ENCODE results near the gene HINFP.
"Not testable (repeated sequence)": the region's sequence is repeated elsewhere in the genome, so short reads cannot be mapped to it uniquely, and the experiment has no call there.

HINFP gene

DNA sequence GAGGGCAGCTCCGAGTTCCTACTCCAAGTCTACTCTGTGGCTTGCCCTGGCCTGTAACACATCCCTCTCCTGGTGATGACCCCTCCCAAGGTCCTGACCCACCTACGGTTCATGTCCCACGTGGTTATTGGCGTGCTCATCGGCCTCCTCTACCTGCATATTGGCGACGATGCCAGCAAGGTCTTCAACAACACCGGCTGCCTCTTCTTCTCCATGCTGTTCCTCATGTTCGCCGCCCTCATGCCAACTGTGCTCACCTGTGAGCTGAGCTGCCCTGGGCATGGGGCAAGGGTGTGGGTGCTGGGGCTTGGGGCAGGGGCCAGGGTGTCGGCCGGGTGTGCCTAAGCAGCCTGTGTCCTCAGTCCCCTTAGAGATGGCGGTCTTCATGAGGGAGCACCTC lies 37.1 kb downstream of the HINFP start:
- DNase-seq = no peak

DNA sequence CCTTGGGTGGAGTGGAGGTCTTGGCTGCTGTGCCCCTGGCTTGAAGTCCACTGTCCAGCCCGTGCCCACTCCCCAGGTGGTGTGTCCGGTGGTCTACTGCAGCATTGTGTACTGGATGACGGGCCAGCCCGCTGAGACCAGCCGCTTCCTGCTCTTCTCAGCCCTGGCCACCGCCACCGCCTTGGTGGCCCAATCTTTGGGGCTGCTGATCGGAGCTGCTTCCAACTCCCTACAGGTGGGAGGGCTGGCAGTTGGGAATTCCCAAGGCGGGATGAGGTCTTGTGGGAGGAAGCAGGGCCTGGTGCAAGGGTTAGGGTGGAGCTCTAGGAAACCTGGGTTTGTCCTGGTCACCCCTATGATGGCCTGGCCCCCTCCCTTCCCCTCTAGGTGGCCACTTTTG lies 38.8 kb downstream of the HINFP start:
- DNase-seq = no peak

DNA sequence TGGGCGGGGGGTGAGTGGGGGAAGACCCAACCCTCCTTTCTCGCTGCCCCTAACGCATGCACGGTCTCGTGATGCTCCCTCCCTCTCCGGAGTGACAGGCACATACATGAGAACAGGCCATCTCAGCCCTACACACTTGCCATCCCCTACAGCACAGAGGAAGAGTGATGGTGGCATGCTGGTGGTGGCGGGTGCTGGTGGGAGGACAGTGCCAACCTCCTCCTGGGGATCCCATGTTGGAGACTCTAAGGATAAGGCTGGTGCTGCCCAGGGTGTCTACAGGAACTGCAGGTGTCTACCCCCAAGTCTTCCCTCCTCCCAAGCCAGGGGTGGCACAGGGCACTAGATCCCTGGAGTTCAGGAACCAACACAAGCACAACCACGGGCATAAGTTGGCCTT lies 40.5 kb downstream of the HINFP start:
- DNase-seq = no peak

DNA sequence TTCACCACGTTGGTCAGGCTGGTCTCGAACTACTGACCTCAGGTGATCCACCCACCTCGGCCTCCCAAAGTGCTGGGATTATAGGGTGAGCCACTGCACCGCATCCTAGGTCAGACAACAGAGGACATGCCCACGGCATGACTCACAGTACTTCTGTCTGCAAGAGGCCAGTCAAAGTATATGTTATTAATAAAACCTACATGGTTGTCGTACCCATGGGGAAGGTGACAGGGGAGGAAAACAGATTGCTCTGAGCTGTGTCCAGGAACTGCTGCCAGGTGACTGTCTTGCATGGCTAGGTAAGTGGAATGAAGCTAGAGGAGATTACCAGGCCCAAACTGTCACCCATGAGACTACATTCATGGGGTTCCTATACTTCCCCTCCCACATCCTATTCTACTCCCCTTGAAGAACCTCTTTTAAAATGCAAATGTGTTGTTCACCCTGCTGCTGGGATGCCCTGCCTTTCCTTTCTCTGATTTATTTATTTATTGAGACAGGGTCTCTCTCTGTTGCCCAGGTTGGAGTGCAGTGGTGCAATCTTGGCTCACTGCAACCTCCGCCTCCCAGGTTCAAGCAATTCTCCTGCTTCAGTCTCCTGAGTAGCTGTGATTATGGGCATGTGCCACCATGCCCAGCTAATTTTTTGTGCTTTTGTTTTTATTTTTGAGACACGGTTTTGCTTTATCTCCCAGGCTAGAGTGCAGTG lies 45.1 kb downstream of the HINFP start:
- no peak for DNase-seq

DNA sequence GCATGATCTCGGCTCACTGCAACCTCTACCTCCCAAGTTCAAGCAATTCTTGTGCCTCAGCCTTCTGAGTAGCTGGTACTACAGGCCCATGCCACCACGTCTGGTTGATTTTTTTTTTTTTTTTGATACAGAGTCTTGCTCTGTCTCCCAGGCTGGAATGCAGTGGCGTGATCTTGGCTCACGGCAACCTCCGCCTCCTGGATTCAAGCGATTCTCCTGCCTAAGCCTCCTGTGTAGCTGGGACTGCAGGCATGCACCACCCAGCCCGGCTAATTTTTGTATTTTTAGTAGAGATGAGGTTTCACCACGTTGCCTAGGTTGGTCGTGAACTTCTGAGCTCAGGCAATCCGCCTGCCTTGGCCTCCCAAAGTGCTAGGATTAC lies 45.7 kb downstream of the HINFP start:
- not testable (repeated sequence) for DNase-seq

DNA sequence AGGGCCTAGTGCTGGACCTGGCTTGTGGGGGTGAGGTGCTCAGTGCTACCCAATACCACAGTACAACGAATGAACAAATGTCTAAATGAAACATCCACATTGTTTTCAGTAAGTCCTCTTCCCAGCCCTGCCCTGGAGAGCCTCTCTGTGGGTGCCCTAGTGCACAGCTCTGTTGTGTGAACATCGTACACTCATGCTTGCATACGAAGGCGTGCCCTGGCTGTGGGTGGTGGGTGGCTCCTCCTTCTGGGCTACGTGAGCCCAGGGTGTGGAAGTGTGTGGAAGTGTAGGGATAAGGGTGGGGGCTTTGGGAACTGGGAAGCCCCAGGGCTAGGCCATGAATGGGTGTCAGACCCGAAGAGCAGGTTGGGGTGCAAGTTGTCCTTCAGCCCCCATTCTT lies 46.6 kb downstream of the HINFP start:
- no peak for DNase-seq

DNA sequence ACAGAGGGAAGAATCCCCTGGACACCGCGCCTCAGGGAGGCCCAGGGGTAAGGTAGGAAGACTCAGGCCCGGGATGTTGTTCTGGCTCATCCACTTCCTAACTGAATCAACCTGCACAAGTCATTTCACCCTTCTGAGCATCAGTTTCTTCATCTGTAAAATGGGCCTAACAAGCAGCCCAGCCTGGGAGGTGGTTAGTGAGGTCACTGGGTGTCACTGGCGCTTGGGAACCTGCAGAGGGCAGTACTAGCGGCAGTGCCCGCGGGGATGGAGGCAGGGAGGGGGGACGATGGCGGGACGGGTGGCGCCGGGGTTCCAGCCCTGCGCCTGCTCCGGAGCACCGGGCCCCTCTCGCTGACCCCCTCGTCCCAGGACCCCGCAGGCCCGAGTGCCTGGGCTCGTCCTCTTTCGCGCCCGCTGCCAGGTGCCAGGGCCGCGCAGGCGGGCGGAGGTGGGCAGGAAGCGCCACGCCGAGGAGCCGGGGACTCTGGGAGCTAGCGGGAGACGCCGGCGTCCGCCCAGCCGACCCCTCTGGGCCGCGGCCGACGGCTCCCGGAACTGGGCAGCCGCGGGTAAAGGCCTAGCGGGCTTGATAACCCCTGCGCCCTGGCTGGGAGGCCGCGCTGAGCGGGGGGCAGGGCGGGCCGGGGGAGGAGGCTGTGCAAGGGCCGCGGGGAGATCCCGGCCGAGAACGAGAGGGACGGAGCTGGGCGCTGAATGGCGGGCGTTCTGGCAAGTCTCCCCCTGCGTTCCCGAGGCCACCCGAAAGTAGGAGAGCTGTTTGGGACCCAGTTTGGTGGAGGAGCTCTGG lies 47.3 kb downstream of the HINFP start, which contains the start of gene NLRX1:
Gene NLRX1, plus strand, starts transcription at position 255 of the 811 bp plus-strand sequence. CDS start 2,679 bp downstream, outside the sequence.
- DNase-seq = peak; percentile 55

DNA sequence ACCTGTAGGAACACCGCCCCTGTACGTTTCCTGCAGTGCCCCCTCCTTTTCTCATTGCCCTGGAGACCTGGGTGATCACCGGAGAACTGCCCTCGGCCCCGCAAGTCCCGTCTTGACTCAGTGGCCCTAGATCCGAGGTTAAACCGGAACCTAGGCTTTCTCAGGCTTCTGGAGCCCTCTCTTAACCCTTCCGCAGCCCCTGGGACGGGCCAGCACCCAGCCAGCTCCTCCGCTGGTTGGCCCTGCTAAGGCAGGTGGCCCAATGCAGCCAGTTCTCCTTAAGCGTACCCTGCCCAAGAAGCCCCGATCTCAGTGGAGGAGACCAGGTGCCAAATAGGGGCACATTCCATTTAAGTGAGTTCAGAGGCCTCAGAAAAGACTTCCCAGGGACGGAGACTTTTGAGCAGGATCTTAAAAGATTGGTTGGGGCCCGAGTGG lies 47.9 kb downstream of the HINFP start:
- no peak for DNase-seq

DNA sequence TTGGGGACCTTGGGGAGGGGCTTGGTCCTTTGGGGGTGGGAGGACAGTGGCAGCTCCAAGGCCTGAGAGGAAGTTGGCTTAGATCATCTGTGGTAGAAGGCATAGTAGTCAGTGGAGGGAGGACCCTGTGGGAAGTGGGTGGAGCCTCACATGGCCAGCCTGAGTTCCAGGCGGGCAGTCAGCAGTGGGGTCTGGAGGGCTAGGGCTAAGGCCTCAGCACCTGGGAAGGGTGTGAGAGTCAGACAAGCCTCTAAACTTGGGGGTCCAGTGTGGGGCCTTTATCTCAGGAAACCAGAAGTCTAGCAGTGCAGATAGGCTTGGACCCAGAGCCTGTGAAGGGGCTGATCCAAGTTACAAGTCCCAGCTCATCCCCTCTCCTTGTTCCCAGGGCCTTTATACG lies 51.1 kb downstream of the HINFP start:
- no peak for DNase-seq

DNA sequence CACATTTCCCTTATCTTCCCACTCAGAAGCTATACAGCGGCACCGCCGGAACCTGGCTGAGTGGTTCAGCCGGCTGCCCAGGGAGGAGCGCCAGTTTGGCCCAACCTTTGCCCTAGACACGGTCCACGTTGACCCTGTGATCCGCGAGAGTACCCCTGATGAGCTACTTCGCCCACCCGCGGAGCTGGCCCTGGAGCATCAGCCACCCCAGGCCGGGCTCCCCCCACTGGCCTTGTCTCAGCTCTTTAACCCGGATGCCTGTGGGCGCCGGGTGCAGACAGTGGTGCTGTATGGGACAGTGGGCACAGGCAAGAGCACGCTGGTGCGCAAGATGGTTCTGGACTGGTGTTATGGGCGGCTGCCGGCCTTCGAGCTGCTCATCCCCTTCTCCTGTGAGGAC lies 52.1 kb downstream of the HINFP start:
- no peak for DNase-seq

DNA sequence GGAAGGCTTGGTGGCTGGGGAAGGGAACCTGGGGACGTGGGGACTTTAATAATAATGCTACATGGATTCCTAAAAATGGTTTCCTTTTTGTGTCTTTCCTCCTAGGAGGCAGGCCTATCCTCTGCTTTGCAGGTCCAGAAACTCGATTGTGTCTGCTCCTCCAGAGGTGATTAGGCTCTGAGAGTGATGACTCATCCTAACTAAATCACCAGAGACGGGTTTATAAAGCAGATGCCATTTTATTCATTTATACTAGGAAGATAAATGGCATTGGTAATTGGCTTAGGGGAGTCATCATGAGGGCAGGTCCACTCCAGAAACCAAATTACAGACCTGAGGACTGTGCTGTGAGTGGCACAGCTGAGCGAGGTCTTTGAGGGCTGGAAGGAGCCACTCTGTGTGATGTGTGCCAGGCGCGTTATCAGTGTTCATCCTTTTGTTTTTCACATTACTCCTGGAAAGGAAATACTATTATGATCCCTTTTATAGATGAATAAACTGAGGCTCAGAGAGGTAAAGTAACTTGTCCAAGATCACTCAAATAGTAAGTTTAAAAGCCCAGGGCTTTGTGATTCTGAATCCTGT lies 54.2 kb downstream of the HINFP start:
- DNase-seq = no peak

DNA sequence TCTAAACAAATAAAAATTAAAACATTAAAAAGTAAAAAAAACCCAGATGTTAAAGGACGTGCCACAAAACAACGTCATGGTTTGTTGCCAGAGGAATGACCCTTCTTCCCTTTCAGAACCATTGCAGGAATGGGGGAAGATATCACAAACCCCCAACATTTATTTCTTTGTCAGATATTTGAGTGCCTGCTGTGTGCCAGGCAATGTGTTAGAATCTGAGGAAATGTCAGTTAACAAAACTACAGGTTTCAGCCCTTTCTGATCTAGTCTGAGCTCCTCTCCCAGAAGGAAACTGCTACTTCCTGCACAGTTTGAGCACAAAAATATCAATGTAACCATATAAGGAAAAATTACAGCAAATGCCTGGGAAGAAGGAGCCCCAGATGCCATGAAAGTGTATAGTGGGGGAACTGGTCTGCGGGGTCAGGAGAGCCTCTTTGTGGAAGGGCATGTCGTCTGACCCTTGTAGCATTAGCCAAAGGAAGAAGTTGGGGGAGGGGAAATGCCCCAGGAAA lies 56.8 kb downstream of the HINFP start:
- DNase-seq = no peak

DNA sequence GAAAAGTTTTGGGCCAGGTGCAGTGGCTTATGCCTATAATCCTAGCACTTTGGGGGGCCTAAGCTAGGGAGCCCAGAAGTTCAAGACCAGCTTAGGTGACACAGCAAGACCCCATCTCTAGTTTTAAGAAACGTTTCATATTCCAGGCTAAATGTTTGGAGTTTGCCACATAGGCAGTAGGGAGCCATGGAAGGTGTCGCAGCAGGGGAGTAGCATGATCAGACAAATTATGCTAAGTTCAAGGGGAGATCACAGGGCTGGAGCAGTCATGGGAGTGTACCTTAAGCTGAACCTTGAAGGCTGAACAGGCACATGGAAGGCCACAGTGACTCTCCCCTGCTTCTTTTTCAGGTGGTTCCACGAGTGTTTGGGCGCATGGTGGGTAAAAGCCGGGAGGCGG lies 58.0 kb downstream of the HINFP start:
- DNase-seq = no peak

DNA sequence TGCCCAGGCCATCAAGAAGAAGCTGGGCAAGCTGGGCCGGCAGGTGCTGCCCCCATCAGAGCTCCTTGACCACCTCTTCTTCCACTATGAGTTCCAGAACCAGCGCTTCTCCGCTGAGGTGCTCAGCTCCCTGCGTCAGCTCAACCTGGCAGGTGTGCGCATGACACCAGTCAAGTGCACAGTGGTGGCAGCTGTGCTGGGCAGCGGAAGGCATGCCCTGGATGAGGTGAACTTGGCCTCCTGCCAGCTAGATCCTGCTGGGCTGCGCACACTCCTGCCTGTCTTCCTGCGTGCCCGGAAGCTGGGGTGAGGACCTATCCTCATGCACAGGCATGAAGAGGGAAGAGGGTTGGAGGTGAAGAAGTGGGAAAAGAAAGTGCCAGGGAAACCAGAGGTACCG lies 58.6 kb downstream of the HINFP start:
- DNase-seq = peak; percentile 67

DNA sequence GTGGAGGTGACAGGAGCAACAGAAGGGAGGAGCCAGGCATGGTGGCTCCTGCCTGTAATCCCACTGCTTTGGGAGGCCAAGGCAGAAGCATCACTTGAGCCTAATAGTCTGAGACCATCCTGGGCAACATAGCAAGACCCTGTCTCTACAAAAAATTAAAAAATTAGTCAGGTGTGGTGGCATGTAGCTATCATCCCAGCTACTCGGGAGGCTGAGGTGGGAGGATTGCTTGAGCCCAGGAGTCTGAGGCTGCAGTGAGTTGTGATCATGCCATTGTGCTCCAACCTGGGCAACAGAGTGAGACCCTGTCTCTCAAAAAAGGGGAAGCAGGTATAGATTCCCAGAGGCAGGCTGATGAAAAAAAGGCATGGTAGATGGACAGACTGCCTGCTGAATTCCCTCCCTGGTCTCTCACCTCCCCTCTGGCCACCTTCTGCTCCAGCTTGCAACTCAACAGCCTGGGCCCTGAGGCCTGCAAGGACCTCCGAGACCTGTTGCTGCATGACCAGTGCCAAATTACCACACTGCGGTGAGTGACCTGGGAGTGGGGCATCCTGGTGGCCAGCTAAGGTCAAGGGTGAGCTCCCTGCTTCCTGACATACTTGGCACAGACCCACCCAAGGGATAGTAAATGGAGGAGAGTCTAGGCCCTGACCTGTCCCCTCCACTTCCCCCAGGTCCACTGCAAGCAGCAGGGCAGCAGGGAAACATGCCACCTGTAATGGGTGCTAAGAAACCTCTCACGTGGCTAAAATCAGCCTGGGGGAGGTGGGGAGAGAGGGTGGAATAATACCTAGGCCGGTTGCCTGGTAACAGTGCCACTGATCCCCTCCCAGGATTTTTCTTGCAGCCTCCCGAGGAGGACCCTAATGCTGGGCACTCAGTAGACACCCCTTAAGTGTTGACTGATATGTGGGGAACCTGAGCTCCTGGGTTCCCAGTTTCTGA lies 59.6 kb downstream of the HINFP start:
- DNase-seq = no peak

DNA sequence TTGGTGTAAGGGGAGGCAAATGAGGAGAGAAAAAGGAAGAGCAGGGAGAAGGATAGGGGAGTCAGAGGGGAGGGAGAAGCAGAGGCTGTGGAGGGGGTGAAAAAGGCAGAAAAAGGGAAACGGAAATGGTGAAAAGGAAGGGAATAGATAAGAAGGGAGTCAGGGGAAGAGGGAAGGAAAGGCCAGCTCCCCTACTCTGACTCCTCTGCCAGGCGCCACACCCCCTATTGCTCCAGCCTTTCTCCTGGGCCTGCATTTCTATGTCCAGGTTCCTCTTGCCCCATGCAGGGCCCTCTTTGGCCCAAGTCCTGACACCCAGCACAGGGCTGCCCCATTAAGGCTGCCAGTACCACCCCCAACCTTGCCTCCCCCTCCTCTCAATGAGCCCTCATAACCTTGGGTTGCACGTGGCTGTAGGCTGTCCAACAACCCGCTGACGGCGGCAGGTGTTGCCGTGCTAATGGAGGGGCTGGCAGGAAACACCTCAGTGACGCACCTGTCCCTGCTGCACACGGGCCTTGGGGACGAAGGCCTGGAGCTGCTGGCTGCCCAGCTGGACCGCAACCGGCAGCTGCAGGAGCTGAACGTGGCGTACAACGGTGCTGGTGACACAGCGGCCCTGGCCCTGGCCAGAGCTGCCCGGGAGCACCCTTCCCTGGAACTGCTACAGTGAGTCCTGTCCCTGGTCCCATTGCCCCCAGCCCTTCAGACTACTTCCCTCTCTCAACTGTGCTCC lies 60.5 kb downstream of the HINFP start:
- no peak for DNase-seq

DNA sequence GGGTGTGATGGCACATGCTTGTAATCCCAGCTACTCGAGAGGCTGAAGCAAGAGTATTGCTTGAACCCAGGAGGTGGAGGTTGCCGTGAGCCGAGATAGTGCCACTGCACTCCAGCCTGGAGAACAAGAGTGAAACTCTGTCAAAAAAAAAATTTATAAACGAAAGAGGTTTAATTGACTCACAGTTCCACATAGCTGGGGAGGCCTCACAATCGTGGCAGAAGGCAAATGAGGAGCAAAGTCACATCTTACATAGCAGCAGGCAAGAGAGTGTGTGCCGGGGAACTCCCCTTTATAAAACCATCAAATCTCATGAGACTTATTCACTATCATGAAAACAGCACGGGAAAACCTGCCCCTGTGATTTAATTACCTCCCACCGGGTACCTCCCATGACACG lies 63.0 kb downstream of the HINFP start:
- DNase-seq = not testable (repeated sequence)

Measured in NCI-H2171 (cell line).